ENCODE data around the gene KRT31.
"Not testable (repeated sequence)": the region's sequence is repeated elsewhere in the genome, so short reads cannot be mapped to it uniquely, and the experiment has no call there.

DNA sequence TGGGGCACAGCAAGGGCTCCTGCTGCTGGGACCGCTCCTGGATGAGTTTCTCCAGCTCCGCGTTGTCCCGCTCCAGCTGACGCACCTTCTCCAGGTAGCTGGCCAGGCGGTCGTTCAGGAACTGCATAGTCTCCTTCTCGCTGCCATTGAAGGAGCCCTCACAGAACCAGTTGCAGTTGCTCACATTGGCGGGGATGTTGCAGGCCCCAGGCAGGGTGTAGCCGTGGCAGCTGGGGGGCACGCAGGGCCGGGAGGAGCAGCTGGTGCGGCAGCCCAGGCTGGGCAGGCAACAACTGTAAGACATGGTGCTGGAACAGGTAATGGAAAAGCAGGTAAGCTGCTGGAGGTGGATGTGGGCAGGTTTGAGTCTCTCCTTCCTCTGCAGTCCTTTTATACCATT lies 15.5 kb downstream of the KRT31 start, which contains the start of gene KRT34:
- TF ChIP-seq, protein P1, sequence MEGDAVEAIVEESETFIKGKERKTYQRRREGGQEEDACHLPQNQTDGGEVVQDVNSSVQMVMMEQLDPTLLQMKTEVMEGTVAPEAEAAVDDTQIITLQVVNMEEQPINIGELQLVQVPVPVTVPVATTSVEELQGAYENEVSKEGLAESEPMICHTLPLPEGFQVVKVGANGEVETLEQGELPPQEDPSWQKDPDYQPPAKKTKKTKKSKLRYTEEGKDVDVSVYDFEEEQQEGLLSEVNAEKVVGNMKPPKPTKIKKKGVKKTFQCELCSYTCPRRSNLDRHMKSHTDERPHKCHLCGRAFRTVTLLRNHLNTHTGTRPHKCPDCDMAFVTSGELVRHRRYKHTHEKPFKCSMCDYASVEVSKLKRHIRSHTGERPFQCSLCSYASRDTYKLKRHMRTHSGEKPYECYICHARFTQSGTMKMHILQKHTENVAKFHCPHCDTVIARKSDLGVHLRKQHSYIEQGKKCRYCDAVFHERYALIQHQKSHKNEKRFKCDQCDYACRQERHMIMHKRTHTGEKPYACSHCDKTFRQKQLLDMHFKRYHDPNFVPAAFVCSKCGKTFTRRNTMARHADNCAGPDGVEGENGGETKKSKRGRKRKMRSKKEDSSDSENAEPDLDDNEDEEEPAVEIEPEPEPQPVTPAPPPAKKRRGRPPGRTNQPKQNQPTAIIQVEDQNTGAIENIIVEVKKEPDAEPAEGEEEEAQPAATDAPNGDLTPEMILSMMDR (IDR thresholded peaks at IDR 0.05), result not testable (repeated sequence)
- not testable (repeated sequence) for TF ChIP-seq POLR2A (IDR thresholded peaks at IDR 0.05; ENCODE audit: low read depth); POLR2AphosphoS5 (IDR thresholded peaks at IDR 0.05); EP300 (IDR thresholded peaks at IDR 0.05)

All from esophagus muscularis mucosa (tissue), 4 donors.